Sciatic nerve (tissue), 2 donors: ENCODE measurements around the gene ELFN2. TPM values are rescaled to one million over a fixed set of nuclear protein-coding genes. Genes with fewer than 3 reads are reported as not detected.

Source experiments
- ATAC-seq: fragments of 200-7000 bp; cut with Tn5 transposase; one replicate; pipeline ENCODE4 v1.9.1; 2020; ENCODE audit warnings: mild to moderate bottlenecking, moderate library complexity
- DNase-seq: peaks from one replicate; pipeline ENCODE4 v3.0.0-alpha.2; 2020; ENCODE audit warnings: low spot score
- intact Hi-C: fragments of 100-400 bp; cut with DNase I; formaldehyde crosslinking; loops from one replicate; pipeline ENCODE4 v1.14.2; 2022
- total RNA-seq: library from RNA; stranded (reverse); fragmentation: NEBNext Ultra II Directional; extraction: Animal tissue kit (Norgen Biotek cat#: 25700); gene quantifications from one replicate; pipeline ENCODE4 v1.2.1, GENCODE V29; 2021
- donor health status: DM: no; HTN: no; CAD: no.
- donor health status: DM: no; HTN: no; CAD: no.

Gene ELFN2
- total RNA-seq, 1 donor from 2014 or later = 5.9 TPM

DNA sequence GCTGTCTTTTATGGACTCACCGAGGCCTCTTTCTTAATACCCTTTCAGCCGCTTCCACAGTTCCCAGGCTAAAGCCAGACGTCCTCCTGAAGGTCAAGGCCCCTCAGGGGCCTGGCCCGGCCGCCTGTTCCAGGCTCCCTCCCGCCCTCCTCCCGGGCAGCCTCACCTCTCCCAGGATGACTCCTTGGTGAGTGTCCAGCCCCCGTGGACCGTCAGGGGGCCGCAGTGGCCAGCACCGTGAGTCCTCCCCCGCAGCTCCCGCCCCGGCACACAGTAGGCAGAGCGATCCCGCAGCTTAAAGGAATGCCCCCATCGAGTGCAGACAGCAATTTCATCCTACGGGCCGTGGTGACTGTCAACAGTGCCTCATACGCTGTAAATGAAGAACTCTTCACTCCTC is 32.9 kb downstream of the ELFN2 start:
- no peak for ATAC-seq
- intact Hi-C loops = no loop called here
- DNase-seq = no peak

- ATAC-seq (no peak), DNase-seq (no peak)
- intact Hi-C loops = no loop called here
Measured at GRCh38 chr22:37393746-37394145, 33.5 kb downstream of the ELFN2 start.

- ATAC-seq (no peak), DNase-seq (no peak)
- intact Hi-C loops = no loop called here
Measured at GRCh38 chr22:37392721-37393328, 34.5 kb downstream of the ELFN2 start.

- ATAC-seq = no peak
- no peak for DNase-seq
- intact Hi-C loops = no loop called here
Measured at GRCh38 chr22:37391702-37392101, 35.6 kb downstream of the ELFN2 start.

DNA sequence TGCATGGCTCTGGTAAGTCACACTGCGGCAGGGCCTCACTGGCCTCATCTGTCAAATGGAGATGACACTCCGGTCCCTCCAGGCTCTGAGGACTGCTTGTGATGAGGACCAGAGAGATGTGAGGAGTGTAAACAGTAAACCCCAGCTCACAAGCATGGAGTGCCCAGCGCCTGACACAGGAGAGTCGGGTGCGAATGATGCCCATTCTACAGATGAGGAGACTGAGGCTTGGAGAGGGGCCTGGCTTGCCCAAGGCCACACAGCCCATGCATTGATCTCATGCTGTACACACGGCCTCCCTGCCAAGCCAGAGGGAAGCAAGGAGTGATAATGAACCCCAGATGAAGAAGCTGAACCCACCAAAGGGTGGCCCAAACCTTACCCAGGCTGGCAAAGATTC is 37.2 kb downstream of the ELFN2 start:
- no peak for DNase-seq
- intact Hi-C loops = no loop called here
- ATAC-seq = no peak

DNA sequence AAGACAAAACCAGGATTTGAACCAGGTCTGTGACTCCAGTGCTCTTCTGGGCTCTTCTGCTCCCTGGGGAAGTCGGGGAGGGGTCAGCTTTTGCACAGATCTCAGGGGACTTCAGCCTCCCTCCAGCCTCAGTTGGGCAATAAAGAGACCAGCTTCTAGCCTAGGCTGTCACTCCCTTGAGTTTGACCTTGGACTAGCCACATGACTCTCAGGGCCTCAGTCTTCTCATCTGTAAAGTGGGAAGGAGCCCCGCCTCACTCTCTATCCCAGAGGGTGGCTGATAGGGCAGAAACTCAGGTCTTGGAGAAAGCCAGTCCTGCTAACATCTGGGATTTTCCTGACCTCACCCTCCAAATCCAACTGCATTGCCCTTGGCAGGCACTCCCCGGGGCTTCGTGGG is 38.7 kb downstream of the ELFN2 start:
- ATAC-seq (no peak), DNase-seq (no peak)
- intact Hi-C loops = no loop called here

- intact Hi-C loops = no loop called here
- no peak for DNase-seq
Measured at GRCh38 chr22:37387793-37388192, 39.5 kb downstream of the ELFN2 start.

DNA sequence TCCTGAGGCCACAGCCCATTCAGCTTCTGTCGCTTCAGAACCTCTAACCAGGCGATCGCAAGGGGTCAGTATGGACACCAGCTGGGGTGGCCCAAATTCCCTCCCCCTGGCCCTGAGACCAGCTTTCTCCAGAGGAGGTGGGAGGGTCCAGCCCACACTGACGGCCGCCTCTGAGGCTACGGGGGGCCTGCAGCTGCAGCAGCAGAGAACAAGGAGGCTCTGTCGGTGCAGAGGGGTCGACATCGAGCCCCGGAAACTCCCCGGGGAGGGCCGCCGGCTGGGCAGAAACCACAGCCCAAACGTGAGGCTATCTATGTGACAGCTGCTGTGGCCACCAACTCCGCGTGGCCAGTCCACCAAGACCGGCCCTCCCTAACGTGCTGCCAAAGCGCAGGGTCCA is 40.8 kb downstream of the ELFN2 start:
- intact Hi-C loops = no loop called here
- peak; percentile 74 for ATAC-seq
- DNase-seq = peak; percentile 70

More at GRCh38 chr22:37387793-37388192, 39.5 kb downstream of the ELFN2 start:
- ATAC-seq = no peak

DNA sequence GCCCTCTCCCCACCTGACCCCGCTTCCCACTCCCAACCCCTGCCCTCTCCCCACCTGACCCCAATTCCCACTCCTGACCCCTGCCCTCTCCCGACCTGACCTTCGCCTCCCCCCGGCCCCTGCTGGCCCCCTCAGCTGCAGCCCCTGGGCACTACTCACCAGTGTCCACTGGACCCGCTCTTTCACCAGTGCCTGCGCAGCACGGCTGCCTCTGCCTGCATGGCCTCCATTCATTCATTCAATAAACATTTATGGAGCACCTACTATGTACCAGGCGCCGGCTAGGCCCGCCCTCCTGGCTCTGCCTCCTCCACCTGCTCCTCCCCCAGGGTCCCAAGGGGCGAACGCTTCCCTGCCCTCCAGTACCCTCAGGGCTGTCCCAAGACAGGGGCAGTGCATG is 42.6 kb downstream of the ELFN2 start:
- ATAC-seq (no peak), DNase-seq (no peak)
- intact Hi-C loops = no loop called here

- DNase-seq = no peak
- intact Hi-C loops = no loop called here
- ATAC-seq = no peak
Measured at GRCh38 chr22:37383341-37383740, 43.9 kb downstream of the ELFN2 start.

- ATAC-seq = peak; percentile 74
- DNase-seq = no peak
- intact Hi-C loops = no loop called here
Measured at GRCh38 chr22:37381489-37381888, 45.8 kb downstream of the ELFN2 start.

- intact Hi-C loops = no loop called here
- no peak for ATAC-seq
- DNase-seq = no peak
Measured at GRCh38 chr22:37379722-37380121, 47.6 kb downstream of the ELFN2 start.

- intact Hi-C loops = no loop called here
- ATAC-seq (no peak), DNase-seq (no peak)
Measured at GRCh38 chr22:37379085-37379484, 48.2 kb downstream of the ELFN2 start.

DNA sequence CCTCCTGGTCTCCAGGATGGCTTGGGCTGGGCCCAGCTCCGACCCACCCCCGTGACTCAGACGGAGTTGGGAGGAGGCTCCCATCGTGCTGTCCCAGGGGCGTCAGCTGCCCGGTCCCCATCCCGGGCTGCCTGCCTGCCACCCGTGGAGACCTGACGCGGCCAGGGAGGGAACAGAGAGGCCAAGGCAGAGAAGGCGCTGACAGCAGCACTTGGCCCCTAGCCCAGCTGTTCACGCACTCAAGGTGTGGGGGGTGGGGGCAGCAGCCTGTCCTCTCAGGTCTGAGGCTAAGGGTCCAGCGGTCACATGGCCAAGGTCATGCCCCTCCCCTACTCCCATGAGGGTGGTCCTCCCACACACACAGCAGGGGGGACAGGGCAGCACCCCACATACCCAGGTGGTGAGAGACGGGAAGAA is 48.6 kb downstream of the ELFN2 start:
- intact Hi-C loops = no loop called here
- no peak for DNase-seq
- ATAC-seq = no peak

DNA sequence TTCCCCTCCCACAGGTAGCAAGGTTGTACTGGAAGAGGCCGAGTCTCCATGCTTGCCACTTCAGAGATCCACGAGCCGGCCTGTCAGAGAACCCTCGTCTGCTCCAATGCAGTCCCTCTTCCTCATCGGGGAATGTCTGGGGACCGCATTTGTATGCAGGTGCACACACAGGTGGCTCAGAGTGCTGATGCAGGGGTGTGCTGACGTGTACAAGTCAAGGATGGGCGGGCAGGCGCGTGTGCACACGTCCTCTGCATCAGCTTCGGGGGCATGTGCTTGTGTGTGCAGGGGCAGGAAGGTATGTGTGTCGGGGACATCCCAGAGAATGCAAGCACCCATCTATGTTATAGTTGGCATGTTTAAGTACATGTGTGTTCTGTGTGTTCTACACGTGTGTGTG is 49.4 kb downstream of the ELFN2 start:
- ATAC-seq (no peak), DNase-seq (no peak)
- intact Hi-C loops = no loop called here

- intact Hi-C loops = no loop called here
- ATAC-seq (no peak), DNase-seq (no peak)
Measured at GRCh38 chr22:37377138-37377537, 50.1 kb downstream of the ELFN2 start.

- ATAC-seq = no peak
- intact Hi-C loops = no loop called here
- no peak for DNase-seq
Measured at GRCh38 chr22:37376643-37377042, 50.6 kb downstream of the ELFN2 start.

- DNase-seq (no peak), ATAC-seq (no peak)
- intact Hi-C loops = no loop called here
Measured at GRCh38 chr22:37375801-37376200, 51.5 kb downstream of the ELFN2 start.

DNA sequence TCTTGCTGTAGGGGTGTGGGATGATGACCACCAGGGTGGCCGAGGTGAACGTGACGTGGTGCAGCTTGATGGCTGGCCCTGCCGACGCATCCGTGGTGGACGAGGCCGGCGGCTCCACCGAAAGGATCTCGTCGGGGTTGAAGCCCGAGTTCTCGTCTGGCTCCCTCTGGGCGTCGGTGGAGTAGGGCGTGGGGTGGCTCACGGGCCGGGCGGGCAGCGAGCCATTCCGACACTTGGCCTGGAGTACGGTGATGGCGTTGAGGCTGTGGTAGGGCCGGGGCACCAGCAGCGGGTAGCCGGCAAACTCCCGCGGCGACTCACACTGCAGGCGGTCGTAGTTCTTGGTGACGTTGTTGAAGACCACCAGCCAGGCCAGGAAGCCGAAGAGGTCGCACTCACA is 52.7 kb downstream of the ELFN2 start:
- intact Hi-C loops = no loop called here
- ATAC-seq (no peak), DNase-seq (no peak)

GRCh38 chr22:37373451-37373850 is 53.8 kb downstream of the ELFN2 start:
- ATAC-seq (no peak), DNase-seq (no peak)
- intact Hi-C loops = no loop called here

DNA sequence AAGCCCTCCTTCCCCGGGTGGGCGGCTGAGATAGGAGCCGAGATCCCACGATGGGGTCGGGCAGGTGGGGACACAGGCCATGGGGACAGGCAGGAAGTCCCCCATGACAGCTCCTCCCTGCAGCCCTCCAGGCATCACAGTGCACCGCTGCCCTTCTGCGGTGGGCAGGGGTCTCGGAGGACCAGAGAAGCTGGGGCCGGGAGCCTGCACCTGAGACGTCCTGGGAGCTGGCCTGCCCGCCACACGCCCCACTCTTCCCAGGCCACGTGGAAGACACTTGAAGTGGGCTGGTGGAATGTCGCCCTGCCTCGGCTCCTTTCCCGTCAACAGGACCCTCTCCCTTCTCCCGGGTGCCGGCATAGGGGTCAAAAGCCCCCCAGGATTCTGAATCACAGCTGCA is 55.4 kb downstream of the ELFN2 start:
- ATAC-seq (no peak), DNase-seq (no peak)
- intact Hi-C loops = no loop called here

DNA sequence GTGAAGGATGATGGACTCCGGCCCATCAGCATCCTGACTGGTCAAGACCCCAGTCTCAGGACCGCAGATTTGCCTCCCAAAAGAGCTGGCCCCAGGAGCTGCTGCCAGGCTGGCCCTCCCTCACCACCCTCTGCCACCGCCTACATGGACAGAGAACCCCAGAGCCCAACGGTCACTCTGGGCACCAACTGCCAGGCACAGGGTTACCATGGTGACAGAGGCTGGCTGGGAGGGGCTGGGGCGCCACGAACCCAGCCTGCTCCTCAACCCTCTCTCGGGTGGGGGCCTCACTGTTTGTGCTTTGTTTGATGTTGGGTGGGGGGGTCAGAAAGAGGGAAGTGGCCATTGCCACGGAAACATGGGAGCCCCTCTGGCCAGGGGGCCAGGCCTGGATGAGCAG is 55.8 kb downstream of the ELFN2 start:
- intact Hi-C loops = no loop called here
- ATAC-seq = no peak

More for the DNA sequence above, 55.8 kb downstream of the ELFN2 start:
- no peak for DNase-seq
